GM18517 (cell line): Measurements from ENCODE around the gene ABTB2.

Source experiments
- ATAC-seq: cut with Tn5 transposase; IDR thresholded peaks from one replicate; pipeline ENCODE4 v1.9.1; 2021; ENCODE audit warnings: mild to moderate bottlenecking, moderate library complexity; ENCODE audit not compliant: unreplicated experiment

ABTB2 gene

DNA sequence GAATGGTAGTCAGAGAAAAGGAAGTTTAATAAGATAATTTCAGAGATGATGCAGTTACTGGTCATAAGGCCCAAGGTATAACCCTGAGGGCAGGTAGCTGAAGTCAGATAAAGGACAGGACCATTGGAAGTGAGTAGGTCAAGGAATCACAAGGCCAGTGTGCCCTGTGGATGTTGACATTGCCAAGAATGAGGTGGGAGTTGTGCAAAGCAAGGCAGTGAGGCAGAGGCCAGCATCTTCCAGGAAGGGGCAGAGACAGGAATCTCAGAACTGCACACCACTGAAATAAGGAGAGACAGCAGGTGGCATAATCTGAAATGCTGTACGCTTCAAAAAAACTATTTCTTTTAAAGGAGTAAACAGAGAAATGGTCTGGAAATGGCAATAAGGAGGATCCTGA, 61.4 kb downstream of the ABTB2 start:
- ATAC-seq: no peak

DNA sequence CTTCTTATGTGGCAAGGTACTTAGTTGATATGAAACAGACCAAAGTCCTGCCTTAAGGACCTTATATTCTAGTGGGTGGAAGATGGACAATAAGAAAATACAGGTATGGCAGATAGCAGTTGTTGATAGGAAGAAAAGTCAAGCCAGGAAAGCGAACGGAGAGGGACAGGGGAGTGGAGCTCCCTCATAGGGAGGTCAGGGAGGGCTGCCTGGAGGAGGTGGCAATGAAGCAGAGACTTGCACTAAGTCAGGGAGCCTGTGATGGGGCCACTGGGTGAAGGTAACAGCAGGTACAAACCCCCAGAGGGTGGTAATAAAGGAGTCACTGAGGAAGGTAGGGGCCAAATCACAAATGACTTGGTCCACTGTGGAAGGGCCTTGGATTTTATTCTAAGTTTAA, 65.3 kb downstream of the ABTB2 start:
- no peak for ATAC-seq

DNA sequence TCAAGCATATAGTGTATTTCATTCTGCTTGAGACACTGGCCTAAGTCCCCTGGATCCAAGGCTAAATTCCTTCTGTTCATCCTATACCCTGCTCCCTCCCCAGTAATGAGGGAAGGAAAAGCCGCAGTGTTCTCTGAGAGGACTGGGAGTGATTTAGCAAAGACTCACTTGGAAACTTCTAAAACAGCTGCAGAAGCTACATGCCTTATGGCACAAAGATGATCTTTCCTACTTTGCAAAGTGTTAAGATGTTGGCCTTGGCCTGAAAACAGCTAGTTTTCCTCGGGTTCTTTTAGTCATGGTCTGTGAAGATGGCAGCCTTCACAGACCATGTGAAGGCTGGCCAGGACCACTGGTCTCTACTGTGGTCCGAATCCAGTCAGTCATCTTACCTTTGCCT, 65.7 kb downstream of the ABTB2 start:
- ATAC-seq: no peak

DNA sequence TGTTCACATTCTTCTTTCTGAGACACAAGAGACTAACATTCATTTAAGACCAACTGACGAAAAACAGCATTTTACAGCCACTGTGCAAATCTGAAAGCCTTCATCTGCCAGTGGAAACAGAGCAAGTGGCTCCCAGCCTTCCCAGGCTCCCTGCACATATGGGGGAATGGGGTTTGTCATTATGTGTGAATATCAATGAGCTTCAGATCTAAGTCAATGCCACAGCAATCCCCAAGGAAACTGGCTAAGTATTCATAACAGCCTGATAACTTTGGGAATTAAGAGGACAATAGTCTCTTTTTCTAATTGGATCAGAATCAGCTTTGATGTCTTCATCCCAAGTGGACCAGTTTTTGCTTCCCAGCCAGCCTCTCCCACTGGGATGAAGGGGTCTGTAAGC, 66.9 kb downstream of the ABTB2 start:
- ATAC-seq: no peak

GRCh38 chr11:34288492-34288891, 69.3 kb downstream of the ABTB2 start:
- ATAC-seq: no peak

GRCh38 chr11:34284811-34285481, 72.9 kb downstream of the ABTB2 start:
- ATAC-seq: no peak

GRCh38 chr11:34284156-34284555, 73.7 kb downstream of the ABTB2 start:
- ATAC-seq: no peak

DNA sequence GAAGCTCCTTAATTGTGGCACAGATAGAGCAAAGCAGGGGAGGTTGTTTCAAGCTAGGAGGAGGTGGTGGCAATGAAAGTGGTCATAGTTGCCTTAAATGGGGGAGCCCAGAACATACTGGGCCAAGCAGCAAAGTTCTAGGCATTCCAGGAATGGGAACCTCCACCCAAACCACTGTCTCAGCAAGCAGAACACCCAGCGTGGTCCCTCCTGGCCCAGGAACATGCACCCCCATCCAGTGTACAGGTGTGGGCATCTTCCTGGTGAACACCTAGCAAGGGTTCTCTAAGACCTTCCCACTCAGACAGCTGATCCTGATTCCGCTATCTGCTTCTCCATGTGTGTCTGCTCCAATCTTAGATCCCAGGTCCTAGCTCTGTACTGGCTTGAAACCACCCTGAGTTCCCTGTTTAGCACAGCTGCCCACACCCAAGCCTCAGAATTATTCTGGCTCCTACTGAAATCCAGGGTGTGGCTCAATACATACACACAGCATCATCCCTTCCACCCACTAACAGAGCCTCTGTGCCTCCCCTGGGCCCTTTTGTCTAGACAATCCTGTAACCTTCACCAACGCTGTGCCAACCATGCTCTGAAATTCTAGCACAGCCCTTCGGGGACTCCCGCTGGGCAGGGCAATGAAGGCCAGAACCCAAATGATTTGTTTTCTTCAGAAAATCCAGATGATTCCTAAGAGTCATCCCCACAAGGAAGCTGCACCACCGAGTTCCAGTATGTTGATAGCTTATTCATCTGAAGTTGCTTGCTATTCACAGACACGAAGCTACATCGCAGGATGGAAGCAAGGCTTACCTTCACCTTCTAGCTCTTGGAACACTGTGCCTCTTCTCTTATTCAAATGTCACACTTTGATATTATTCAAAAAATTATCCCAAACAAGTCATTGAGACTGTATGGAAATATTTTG, 76.6 kb downstream of the ABTB2 start:
- ATAC-seq: no peak

- no peak for ATAC-seq
These were observed 79.0 kb downstream of the ABTB2 start for GRCh38 chr11:34278693-34279297.

- no peak for ATAC-seq
These were observed 79.6 kb downstream of the ABTB2 start for GRCh38 chr11:34278175-34278574.

- ATAC-seq: no peak
These were observed 80.6 kb downstream of the ABTB2 start for GRCh38 chr11:34277171-34277570.

DNA sequence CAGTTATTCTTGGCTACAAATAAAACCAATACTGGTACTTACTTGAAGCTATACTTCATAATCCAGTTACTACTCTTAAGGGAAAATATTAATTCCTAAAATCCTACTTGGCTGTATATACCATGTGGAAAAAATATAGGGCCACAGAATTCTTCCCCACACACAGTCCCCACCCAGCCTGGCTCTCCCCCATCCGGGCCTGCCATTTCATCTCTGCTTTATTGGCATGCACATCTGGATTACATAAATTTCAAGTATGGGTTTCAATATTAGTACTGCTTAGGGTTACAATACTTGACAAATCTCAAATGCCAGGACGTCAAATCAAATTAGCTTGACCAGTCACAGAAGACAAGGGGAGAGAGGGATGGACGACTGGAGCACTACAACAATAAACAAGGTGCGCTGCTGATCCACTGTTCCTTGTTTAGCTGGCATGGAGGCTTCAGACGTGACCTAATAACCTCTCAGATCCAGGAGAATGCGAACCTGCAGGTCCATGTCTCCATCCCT, 81.4 kb downstream of the ABTB2 start:
- no peak for ATAC-seq

- no peak for ATAC-seq
These were observed 82.3 kb downstream of the ABTB2 start for GRCh38 chr11:34275486-34275885.

GRCh38 chr11:34274712-34275398, 83.0 kb downstream of the ABTB2 start:
- ATAC-seq: no peak

- ATAC-seq: no peak
These were observed 84.7 kb downstream of the ABTB2 start for GRCh38 chr11:34273099-34273498.

GRCh38 chr11:34271727-34272126, 86.1 kb downstream of the ABTB2 start:
- ATAC-seq: no peak

GRCh38 chr11:34270711-34271110, 87.1 kb downstream of the ABTB2 start:
- no peak for ATAC-seq

- ATAC-seq: no peak
These were observed 88.0 kb downstream of the ABTB2 start for GRCh38 chr11:34269694-34270245.

DNA sequence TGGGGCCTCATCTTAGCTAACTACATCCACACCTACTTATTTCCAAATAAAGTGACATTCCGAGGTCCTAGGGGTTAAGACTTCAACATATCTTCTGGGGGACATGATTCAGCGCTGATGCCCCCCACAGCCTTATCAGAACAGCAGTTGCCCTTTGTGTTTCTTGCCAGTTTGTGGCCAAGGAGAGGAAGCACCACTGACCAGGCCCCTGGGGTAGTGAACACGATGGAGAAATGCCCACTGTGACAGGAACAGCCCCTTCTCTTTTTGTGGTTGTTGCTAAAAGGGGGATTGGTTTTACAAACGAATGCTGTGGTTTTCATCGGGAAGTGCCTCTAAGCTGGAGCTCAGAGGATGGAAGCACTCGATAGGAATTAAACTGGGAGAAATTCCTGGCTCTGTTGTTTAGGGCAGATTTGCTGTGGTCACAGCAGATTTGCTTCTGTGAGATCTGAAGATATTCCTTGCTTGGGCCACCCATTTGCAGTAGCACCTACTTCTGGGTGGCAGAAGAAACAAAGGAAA, 88.8 kb downstream of the ABTB2 start:
- ATAC-seq: no peak

- ATAC-seq: no peak
These were observed 90.4 kb downstream of the ABTB2 start for GRCh38 chr11:34267417-34267816.
